ENCODE measurements around the gene CPLANE2.
A peak's percentile ranks its signal among the peaks of the same experiment; 100 is the strongest.
"Not testable (repeated sequence)": the region's sequence is repeated elsewhere in the genome, so short reads cannot be mapped to it uniquely, and the experiment has no call there.

The CPLANE2 gene

GRCh38 chr1:16229976-16230740, 6.8 kb downstream of the CPLANE2 start:
- DNase-seq (ENCODE audit: low read depth): no peak

DNA sequence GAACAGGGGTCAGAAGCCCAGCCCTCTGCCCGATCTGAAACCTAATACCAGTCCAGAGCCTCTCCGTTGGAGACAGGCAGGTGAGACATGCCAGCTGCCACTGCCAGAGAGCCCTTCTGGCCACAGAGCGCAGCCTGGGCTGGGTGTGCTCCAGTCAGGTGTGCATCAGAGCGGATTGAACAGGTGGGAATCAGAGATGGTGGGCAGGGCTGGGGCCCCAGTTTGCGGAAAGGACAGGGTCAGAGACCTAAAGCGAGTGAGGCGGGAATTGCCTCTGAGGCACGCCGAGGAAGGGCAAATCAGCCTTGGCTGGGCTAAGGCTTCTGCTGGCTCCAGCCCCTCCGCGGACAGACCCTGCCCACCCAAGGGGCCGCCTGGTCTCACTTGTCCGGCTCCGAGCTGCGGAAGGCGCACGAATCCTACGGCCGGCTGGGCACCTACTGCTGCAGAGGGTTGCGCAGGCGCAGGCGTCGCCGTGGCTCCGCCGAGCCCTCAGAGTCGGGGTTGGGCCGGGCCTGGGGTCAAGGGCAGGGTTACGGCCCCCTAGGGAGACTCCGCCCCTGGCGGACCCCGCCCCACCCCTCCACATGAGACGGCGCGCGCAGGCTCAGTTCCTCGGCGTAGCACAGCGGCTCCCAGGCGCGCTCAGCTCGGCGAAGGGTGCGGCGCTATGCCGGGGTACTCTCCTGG, 10.3 kb downstream of the CPLANE2 start:
- DNase-seq (ENCODE audit: low read depth): no peak

- no peak for DNase-seq (ENCODE audit: low read depth)
Measured at GRCh38 chr1:16226129-16226489, 10.9 kb downstream of the CPLANE2 start.

DNA sequence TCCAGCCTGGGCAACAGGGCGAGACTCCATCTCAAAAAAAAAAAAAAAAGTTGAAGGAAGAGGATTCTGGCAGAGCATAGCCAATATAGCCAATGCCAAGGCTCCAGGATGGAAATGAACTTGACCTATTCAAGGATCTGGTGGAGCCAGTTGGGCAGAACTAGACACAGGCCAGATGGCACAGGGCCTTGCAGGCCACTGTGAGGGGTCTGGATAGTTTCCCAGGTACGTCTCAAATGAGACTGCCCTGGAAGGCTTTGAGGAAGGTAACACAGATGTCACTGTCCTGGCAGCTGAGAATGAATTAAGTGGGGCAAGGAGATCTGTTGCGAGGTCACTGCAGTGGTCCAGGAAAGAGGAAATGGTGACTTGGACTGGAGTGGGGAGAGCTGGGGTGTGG, 12.5 kb downstream of the CPLANE2 start:
- DNase-seq (ENCODE audit: low read depth): no peak

GRCh38 chr1:16222716-16223115, 14.3 kb downstream of the CPLANE2 start:
- DNase-seq (ENCODE audit: low read depth): not testable (repeated sequence)

GRCh38 chr1:16221499-16221898, 15.5 kb downstream of the CPLANE2 start:
- DNase-seq (ENCODE audit: low read depth): no peak

GRCh38 chr1:16219968-16220500, 16.9 kb downstream of the CPLANE2 start:
- no peak for DNase-seq (ENCODE audit: low read depth)

DNA sequence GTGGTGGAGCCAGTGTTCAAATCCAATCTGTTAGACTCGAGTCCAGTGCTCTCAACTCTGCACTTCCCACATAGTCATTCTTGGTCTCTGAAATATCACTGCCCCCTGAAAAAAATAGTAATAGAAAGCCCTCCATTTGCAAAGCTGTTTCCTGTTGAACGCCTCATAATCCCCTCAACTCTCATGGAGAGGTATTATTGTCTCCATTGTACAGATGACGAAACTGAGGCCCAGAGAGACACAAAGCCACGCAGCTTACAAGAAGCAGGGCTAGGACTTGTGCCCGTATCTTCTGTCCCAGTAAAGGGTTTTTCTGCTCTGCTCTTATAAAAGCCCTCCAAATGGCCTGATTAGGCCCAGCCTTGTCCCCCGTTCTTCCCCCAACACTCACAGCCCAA, 18.3 kb downstream of the CPLANE2 start:
- DNase-seq (ENCODE audit: low read depth): no peak

- DNase-seq (ENCODE audit: low read depth): no peak
Measured at GRCh38 chr1:16218014-16218673, 18.8 kb downstream of the CPLANE2 start.

DNA sequence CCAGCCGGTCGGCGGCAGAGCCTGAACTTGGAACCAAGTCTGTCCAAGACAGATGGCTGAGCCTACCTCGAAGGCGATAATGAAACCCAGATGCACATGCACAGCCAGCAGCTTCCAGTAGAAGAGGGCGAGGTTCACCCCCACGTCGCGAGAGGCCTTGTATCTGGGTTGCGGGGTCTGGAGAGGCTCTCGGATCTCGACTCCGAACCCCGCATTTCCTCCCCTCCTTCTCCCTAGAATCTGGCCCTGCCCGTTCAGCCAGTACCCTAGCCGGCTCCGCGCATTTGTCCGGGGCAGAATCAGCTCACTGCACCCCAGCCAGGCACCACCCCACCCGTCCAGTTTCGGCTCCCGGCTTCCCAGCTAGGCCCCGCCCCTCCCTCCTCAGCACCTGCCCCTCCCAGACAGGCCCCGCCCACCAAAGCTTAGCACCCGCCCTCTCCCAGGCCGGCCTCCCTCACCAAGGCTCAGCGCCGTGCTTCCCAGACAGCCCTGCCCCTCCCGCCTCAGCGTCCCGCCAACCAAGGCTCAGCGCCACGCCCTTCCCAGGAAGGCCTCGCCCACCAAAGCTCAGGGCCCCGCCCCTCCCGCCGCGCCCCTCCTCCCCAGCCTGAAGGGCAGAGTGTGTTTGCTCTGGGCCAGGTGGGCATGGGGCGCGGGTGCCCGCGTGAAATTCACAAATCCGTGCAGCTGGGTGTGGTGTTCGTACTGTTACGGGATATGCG, 19.8 kb downstream of the CPLANE2 start:
- peak; percentile 90 for DNase-seq (ENCODE audit: low read depth)

DNA sequence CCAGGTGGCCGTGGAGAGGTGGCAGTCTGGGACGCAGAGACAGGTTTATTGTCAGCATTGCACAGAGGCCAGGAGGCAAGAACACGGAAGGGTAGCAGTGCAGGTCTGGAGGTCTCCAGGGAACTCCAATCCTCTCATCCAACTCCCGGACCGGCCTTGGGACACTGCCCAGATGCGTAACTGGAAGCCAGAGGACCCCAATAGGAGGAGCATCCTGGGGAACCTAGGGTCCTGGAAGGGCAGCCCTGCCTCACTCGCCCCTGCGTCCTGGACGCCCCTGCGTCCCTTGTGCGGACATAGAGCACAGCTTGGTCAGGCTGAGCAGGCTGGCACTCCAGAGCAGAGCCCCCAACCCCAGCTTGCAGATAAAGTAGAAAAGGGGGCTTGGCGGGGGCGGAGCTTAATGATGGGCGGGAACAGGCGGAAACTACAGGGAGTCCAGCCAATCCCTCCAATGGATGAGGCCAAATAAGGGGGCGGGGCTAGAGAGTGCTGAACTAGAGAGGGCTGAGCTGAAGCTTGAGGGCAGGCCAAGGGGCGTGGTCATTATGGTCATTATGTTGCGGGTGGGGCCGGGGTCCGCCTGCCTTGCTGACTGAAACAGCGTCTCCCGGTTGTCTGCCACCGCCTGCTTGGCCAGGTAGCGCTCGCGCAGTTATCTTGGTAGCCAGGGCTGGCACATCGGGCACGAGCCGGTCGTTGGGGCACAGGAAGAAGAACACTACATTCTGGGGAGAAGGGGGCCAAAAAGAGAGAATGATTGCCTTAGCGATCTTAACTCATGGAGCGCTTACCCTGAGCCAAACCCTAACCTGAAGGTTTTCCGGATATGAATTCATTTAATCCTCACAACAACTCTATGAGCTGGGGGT, 20.9 kb downstream of the CPLANE2 start:
- no peak for DNase-seq (ENCODE audit: low read depth)

DNA sequence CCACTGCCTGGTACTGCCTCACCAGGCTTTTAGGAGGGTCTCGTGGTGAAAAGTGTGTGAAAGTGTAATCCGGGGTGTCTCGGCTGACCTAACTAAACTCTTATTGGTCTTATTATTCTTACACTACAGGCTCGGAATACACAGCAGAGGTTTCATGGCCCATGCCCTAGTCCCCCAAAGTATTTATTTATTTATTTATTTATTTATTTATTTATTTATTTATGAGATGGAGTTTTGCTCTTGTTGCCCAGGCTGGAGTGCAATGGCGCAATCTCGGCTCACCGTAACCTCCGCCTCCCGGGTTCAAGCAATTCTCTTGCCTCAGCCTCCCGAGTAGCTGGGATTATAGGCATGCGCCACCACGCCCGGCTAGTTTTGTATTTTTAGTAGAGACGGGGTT, 21.7 kb downstream of the CPLANE2 start:
- DNase-seq (ENCODE audit: low read depth): not testable (repeated sequence)

GRCh38 chr1:16213544-16213943, 23.4 kb downstream of the CPLANE2 start:
- DNase-seq (ENCODE audit: low read depth): not testable (repeated sequence)

DNA sequence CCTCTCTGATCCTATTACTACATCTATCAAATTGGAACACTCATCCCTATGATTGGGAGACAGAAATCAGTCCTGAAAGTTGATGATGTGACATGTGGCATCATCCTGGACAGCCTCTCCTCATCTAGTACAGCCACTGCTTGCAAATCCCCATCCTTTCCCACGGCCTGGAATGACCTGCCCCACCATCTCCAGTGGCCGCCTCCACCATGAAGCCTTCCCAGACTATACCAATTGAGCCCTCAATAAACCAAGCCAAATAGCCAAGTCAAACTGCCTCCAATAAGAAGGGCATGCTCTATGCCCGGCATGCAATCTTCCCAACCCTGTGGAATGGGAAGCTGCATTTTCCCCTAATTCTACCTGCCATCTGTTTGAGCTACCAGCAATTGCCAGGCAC, 24.0 kb downstream of the CPLANE2 start:
- DNase-seq (ENCODE audit: low read depth): no peak

DNA sequence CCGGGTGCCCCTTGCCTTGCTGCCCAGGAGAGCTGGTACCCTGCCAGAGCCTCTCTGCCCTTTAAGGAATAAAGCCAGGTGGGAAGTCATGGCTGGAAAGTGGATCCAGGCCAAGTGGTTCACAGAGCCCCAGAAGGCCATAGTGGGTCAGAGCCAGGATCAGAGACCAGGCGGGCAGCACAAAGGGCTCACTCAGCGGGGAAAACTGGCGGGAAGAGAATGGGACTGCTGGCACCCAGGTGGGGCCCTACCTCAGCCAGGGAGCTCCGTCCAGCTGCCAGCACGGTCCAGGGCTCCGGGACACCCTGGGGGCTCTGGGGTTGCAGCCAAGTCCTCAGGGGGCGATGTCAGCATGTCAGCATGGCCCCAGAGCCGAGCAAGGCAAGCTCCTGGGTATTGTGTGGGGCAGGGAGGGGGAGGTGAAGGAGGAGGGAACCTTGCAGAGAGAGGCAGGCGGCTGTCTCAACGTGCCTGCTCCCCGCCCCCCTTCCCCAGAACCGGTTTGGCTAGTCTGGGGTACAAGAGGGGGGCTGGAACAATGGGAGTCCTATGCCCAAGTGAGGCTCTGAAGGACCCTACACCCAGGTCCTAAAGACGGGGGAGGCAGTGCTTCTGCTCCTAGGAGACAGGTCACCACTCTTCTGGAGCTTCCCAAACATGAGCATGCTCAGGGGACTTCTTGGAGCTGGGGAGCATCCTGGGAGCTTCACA, 24.6 kb downstream of the CPLANE2 start, which contains the start of gene ARHGEF19:
Gene ARHGEF19, minus strand, starts transcription at position 402 of the 711 bp plus-strand sequence. CDS start 3,598 bp downstream, outside the sequence.
- DNase-seq (ENCODE audit: low read depth): no peak

DNA sequence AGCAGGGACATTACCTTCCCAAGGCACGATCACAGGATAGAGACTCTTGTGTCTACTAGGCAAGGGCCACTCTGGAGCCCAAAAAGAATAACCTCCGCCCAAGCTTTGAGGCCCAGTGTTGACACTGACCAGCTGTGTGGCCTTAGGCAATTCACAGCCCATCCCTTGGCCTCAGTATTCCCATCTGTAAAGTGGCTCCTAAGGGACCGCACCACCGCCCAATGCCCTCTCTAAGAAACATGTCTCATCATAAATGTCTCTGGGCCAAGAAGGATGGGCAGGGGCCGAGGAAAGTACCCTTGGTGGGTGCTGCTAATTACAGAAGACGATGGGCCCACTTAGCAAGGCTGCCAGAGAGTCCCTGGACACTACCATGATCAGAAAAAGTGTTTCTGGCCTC, 25.2 kb downstream of the CPLANE2 start:
- no peak for DNase-seq (ENCODE audit: low read depth)

- no peak for DNase-seq (ENCODE audit: low read depth)
Measured at GRCh38 chr1:16210581-16210980, 26.4 kb downstream of the CPLANE2 start.

DNA sequence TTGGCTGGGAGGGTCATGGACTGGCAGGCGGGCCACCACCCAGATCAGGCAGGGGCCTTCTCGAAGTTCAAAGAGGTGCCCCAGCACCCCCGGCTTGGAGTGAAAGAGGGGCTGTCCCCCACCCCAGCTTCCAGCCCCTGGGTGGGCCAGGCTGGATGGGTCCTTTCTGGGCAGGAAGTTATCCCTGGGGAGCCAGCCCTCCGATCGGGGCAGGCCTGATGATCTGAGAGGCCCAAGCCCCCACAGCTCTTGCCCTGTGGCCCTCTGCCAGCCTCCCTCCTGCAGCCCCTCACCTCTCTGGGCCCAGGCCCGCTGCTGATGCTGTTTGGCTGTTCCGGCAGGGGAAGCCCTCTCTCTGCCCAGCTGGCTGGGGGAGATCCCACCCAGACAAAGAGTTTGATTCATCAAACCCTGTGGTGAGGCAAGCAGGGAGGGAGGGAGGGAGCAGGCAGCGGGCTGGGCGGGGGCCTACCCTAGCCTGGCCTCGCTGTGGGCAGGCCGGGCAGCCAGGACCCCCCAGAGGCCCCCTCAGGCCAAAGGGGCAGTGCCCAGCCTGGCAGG, 27.1 kb downstream of the CPLANE2 start:
- DNase-seq (ENCODE audit: low read depth): no peak

DNA sequence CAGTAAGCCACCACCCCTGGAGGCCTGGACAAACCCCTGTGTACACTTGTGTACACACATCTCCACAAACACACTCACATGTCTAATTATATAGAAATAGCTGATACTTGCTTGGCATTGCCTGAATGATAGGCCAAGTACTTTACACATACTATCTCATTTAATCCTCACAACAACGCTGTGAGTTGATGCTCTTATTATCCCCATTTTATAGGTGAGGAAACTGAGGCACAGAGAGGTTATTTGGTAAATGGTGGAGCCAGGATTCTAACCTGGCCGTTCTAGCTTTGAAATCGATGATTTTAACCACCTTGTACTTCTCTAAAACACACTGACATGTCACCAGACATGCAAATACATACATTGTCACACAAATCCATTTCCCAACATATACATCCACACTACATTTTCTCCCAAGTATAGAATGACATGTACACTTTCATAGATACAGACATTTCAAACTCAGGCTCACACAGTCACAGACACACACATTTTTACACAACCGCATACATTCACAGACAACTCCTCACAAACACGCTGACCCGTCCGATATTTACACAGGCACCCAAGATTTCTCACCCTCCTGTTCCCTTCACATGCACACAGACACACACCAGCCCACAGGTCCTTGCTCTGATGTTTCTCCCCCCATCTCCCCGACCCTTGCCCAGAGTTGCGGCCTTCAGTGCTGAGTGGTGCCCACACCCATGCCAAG, 27.7 kb downstream of the CPLANE2 start:
- DNase-seq (ENCODE audit: low read depth): no peak
